T-helper 1 cell treated with Interleukin-12 subunit alpha and Interleukin-12 subunit beta and Interleukin-4 antibody, amounts not matched to agents 30 ng/mL and 1 ng/mL, for 36 hours (primary cell): ENCODE measurements around the gene RBMS3. TPM values are rescaled to one million over a fixed set of nuclear protein-coding genes. Genes with fewer than 3 reads are reported as not detected.
"Not testable (repeated sequence)": the region's sequence is repeated elsewhere in the genome, so short reads cannot be mapped to it uniquely, and the experiment has no call there.

Experiments used
- intact Hi-C: fragments of 100-400 bp; cut with micrococcal nuclease; formaldehyde crosslinking; loops from one replicate; pipeline ENCODE4 v1.15.1; 2024
- total RNA-seq: library from RNA; stranded (reverse); gene quantifications from 2 replicates; pipeline ENCODE4 v1.2.3, GENCODE V29; 2022

The RBMS3 gene
- total RNA-seq, 1 donor from 2014 or later = 4.1 TPM

DNA sequence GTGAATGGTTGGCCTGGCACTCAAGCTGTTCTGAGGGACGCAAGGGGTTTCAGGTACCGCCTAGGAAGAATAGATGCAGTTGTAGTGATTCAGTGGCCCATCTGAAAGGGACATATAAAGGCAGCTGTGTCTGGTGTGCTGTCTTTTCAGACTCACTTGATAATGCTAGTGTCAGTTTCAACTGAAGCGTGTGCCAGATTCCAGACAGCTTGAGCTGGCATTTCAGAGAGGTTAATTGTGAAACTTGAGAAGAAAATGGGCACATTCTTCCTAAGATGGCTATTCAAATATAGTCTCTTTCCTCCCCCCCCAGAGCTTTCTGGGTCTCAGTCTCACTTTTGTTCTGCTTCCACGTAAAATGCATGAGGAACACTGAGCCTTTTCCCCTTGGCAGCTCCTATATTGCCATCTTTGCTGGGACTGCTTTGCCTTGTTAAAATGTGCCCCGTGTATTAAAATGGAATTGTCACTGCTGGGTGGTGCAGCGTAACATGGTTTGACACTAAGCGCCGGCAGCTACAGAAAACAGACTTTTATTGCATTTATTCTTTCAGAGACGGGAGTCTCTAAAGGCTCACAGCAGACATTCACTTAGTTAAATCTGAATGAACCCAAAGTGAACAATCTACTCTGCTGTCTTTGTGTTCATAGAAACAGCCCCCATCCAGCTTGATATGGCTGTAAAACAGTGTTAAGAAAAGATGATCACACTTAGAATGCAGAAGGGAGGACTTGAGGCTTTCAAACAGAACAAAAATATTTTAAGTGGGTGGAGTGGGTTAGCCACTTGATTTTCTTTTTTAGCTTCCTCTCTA is 478.7 kb downstream of the RBMS3 start:
- intact Hi-C loops = no loop called here

- intact Hi-C loops = no loop called here
Measured at GRCh38 chr3:29760226-29760685, 479.4 kb downstream of the RBMS3 start.

DNA sequence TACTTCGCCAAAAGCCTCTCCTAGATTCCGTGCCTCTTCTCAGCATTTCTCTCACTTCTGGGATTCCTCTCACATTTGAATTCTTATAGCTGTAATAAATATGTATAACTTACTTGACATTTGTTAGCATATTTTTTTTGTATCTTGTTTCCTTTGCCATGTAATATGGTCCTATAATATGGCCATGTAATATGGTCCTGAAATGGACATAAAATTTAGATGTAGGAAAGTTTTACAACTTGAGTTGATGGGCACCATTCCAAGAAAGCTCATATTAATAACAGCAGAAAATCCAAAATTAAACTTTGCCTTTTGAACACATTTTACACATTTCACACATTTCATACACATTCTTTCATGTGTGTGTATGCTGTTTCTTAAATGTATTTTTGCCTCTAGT is 480.6 kb downstream of the RBMS3 start:
- intact Hi-C loops = no loop called here

GRCh38 chr3:29763115-29763514 is 482.2 kb downstream of the RBMS3 start:
- intact Hi-C loops = no loop called here

DNA sequence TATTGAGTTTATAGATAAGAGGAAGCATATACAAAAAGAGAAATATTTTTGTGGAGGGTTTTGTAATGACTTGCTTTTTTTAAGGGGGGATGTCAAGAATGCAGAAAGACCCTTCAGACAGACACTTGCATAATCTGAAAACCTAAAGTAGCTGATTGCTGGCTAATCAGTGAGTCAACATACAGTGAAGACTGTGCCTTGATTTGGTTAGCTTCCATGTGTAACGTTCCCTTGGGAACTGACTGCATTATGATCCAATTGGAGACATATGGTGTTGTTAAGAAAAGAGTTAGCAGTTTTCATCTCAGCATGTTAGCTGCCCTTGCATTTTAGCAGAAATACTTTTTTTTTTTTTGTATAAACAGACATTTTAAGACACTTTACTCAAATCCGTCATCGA is 483.2 kb downstream of the RBMS3 start:
- intact Hi-C loops = loop anchor here (1.0 kb wide), 1 partner anchor 848 kb away; no protein-coding TSS in a partner anchor

DNA sequence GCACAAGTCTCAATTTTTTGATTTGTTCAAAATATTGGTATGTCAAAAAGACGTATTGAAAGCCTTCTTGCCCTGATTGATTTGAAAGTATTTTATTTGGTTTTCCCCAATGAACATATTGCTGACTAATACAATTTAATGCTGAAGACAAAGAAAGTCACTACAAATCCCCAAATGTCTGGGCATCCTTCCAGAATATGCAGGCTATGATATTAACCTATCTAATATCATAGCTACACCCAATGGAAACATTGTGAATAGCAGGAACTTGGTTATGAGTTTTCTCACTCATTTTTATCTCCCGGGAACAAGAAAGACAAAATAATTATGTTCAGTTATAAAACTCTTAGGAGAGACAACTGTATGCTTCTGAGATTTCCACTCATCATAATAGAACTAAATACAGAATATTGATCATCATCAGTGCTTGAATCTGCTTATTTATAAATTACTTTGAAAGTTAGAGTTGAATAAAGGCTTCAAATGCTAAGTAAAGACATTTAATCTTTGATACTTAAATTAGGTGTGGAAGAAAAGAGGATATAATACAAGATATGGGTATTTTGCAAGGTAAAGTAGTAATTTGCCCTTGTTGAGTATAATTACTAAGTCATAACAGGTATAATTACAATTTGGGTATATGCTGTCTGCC is 483.9 kb downstream of the RBMS3 start:
- intact Hi-C loops = loop anchor here (1.0 kb wide), 1 partner anchor 848 kb away; no protein-coding TSS in a partner anchor

DNA sequence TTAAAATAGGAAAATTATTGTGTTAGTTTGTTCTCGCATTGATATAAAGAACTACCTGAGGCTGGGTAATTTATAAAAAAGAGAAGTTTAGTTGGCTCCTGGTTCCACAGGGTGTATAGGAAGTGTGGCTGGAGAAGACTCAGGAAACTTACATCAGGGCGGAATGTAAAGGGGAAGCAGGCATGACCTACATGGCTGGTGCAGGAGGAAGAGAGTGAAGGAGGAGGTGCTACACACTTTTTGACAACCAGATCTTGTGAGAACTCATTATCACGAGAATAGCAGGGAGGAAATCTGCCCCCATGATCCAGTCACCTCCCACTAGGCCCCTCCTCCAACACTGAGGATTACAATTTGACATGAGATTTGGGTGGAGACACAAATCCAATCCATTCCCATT is 490.7 kb downstream of the RBMS3 start:
- intact Hi-C loops = no loop called here

DNA sequence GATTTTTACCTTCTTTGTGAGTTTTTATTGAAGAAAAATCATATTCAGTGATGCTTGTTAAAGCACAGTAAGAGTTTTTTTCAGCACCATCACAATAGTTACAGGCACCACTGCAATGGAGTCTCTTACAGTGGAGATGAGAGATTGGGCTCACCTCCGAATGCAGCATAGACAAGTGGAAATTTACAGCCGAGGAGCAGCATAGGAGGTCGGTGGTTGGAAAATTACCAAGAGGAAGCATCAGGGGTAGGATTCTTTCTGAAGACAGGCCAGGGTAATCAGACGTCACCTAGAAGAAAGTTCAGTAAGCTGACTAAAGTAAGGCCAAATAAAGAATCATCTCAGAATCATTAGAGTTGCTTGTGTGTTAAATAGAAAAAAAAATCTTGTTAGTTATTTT is 491.6 kb downstream of the RBMS3 start:
- intact Hi-C loops = no loop called here

DNA sequence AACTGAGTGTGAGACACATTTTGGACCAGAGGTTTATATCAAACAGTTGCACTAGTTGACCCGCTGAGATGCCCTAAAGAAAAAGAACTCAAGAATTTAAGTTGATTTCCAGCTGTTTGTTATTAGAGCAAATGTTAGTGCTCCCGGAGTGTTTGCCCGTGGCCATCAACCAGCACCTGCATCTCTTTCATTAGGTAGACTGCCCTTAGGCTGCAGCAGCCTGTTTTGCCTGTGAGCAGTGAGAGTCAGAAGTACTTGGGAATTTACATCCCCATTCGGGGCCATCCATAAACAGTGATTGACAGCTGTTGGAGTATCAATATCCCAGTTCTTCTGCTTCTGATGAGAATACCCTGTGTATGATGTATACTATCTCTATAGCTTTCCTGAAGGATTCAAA is 492.6 kb downstream of the RBMS3 start:
- intact Hi-C loops = no loop called here

- intact Hi-C loops = no loop called here
Measured at GRCh38 chr3:29775340-29775739, 494.5 kb downstream of the RBMS3 start.

GRCh38 chr3:29777869-29778268 is 497.0 kb downstream of the RBMS3 start:
- intact Hi-C loops = no loop called here

DNA sequence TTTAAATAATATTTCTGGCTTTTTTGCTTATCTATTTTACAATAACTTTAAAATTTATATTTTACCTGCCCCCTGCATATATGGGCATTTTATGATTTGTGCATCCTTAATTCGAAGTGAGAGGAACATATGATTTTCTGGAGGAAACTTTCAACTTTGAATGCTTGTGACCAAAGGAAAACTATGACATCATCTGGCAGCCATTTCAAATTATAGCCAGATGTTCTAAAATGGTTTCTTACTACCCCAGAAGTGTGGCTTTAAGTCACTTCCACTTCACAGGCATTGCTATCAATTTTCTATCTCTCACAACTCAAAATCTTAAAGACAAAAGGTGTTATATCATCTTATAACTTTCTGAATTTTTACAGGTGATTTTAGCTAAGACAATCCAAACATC is 508.8 kb downstream of the RBMS3 start:
- intact Hi-C loops = no loop called here

GRCh38 chr3:29796808-29797207 is 515.9 kb downstream of the RBMS3 start:
- intact Hi-C loops = no loop called here

GRCh38 chr3:29802057-29802456 is 521.2 kb downstream of the RBMS3 start:
- intact Hi-C loops = no loop called here

DNA sequence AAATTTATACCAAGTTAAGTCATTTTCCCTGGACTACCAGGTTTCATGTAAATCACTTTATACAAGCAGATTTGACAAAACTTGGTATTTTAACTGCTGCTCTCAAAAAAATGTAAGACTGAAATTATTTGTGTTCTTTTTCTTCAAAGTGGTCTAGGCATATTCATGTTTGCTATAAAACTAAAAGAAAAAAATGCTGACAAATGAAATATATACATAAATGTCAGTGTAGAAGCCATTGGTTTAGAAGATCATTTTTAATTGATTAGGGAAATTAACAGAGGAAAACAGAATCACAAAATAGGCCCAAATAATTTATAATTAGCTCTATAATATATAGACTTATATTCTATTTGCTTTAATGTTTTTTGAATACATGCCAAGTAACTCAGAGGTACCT is 523.2 kb downstream of the RBMS3 start:
- intact Hi-C loops = no loop called here

GRCh38 chr3:29805757-29806156 is 524.9 kb downstream of the RBMS3 start:
- intact Hi-C loops = no loop called here

DNA sequence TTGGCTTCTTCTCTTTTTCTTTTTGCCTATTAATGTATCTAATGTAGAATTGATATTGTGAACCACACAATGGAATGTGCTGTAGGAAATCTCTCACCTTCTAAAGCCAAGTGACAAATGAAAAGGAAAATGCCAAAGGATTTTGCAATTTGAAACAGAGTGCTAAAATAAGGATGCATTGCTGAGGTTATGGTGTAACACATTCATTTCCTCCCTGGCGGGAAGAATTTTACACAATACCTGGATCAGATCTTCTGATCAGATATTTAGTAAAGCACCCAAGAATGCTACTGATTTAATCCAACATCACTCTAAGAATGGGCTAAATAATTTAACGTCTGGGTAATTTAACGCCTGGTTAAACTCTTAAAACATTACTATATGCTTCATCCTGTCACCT is 527.5 kb downstream of the RBMS3 start:
- intact Hi-C loops = not testable (repeated sequence)

GRCh38 chr3:29822071-29822470 is 541.2 kb downstream of the RBMS3 start:
- intact Hi-C loops = no loop called here

DNA sequence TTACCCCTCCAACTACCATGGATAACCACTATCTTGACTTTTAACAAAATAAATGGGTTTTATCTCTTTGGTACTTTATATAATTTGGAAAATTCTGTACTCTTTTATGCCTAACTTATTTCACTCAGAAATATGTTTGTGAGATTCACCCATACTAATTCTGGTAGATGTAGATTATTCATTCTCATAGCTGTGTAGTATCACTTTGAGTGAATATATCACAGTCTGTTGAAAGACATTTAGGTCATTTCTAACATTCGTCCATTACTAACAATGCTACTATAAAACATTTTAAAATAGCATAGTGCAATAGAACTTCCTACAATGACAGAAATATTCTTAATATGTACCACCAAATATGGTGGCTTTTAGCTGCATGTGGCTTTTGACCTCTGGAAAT is 542.4 kb downstream of the RBMS3 start:
- intact Hi-C loops = no loop called here

DNA sequence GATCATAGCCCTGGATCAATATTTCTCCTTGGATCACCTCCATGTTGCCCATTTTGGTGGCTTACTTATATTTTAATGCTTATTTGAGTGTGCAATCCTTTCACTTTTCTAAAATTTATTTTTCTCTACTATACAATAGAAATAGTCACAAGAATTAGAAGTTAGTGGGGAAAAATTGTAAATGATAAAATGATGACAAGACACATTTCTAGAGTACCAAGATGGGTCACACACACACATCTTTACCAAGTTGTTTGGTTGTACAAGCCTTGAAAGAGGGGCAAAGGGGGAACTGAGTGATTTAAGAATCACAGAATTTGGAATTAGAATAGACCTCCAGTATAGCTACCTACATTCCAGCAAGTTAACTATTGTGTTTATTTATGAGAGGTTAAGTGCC is 545.8 kb downstream of the RBMS3 start:
- intact Hi-C loops = no loop called here

- intact Hi-C loops = no loop called here
Measured at GRCh38 chr3:29827756-29828155, 546.9 kb downstream of the RBMS3 start.

- intact Hi-C loops = no loop called here
Measured at GRCh38 chr3:29829340-29829739, 548.5 kb downstream of the RBMS3 start.

- intact Hi-C loops = no loop called here
Measured at GRCh38 chr3:29850641-29851040, 569.8 kb downstream of the RBMS3 start.
